ENCODE measurements around the gene HEXA.

GRCh38 chr15:72375846-72376581 is at the start of gene HEXA:
- TF ChIP-seq POLR2A (IDR thresholded peaks at IDR 0.05) (peak; percentile 76), CTCF (IDR thresholded peaks at IDR 0.05) (no peak)
